ENCODE results near the gene KSR2.

DNA sequence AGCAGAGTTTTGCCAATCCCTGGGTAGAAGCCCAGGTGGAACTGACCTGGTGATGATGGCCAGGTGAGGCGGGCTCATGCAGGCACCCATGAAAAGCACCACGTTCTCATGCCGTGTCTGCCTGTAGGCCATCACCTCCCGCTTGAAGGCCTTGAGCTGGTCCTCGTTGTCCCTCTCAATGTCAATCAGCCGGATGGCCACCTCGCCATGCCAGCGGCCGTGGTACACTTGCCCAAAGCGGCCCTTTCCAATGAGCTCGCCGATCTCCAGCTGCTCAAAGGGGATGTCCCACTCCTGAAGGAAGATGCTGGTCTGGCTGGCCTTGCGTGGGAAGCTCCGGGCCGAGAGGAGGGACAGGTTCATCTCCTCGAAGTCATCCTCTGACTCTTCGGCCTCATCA lies 444.0 kb downstream of the KSR2 start:
- TF ChIP-seq, protein P1, sequence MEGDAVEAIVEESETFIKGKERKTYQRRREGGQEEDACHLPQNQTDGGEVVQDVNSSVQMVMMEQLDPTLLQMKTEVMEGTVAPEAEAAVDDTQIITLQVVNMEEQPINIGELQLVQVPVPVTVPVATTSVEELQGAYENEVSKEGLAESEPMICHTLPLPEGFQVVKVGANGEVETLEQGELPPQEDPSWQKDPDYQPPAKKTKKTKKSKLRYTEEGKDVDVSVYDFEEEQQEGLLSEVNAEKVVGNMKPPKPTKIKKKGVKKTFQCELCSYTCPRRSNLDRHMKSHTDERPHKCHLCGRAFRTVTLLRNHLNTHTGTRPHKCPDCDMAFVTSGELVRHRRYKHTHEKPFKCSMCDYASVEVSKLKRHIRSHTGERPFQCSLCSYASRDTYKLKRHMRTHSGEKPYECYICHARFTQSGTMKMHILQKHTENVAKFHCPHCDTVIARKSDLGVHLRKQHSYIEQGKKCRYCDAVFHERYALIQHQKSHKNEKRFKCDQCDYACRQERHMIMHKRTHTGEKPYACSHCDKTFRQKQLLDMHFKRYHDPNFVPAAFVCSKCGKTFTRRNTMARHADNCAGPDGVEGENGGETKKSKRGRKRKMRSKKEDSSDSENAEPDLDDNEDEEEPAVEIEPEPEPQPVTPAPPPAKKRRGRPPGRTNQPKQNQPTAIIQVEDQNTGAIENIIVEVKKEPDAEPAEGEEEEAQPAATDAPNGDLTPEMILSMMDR (tag by site-specific recombination; IDR thresholded peaks at IDR 0.05) = no peak
- TF ChIP-seq, protein P2, sequence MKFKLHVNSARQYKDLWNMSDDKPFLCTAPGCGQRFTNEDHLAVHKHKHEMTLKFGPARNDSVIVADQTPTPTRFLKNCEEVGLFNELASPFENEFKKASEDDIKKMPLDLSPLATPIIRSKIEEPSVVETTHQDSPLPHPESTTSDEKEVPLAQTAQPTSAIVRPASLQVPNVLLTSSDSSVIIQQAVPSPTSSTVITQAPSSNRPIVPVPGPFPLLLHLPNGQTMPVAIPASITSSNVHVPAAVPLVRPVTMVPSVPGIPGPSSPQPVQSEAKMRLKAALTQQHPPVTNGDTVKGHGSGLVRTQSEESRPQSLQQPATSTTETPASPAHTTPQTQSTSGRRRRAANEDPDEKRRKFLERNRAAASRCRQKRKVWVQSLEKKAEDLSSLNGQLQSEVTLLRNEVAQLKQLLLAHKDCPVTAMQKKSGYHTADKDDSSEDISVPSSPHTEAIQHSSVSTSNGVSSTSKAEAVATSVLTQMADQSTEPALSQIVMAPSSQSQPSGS (tag by site-specific recombination; IDR thresholded peaks at IDR 0.05; ENCODE audit: low read depth) = no peak

All from HEK293 (cell line).